Measurements from ENCODE around the gene ENPP4.

DNA sequence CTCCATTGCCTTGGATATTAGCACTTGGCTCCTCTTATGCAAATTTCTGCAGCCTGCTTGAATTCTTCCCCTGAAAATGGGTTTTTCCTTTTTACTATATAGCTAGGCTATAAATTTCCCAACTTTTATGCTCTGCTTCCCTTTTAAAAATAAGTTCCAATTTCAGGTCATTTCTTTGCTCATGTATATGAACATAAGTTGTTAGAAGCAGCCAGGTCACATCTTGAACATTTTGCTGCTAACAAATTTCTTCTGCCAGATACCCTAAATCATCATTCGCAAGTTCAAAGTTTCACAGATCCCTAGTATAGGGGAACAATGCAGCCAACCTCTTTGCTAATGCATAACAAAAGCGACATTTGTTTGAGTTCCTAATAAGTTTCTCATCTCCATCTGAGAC, 34.5 kb upstream of the ENPP4 start:
- TF ChIP-seq, protein P1, sequence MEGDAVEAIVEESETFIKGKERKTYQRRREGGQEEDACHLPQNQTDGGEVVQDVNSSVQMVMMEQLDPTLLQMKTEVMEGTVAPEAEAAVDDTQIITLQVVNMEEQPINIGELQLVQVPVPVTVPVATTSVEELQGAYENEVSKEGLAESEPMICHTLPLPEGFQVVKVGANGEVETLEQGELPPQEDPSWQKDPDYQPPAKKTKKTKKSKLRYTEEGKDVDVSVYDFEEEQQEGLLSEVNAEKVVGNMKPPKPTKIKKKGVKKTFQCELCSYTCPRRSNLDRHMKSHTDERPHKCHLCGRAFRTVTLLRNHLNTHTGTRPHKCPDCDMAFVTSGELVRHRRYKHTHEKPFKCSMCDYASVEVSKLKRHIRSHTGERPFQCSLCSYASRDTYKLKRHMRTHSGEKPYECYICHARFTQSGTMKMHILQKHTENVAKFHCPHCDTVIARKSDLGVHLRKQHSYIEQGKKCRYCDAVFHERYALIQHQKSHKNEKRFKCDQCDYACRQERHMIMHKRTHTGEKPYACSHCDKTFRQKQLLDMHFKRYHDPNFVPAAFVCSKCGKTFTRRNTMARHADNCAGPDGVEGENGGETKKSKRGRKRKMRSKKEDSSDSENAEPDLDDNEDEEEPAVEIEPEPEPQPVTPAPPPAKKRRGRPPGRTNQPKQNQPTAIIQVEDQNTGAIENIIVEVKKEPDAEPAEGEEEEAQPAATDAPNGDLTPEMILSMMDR (conservative IDR thresholded peaks at IDR 0.05; ENCODE audit: low read length) = no peak
- TF ChIP-seq EZH2phosphoT487 (IDR thresholded peaks at IDR 0.05; ENCODE audit: borderline replicate concordance, low read depth, low read length) = no peak
